GM23248 (cell line): ENCODE data around the gene NAALADL1.

Experiments
- EZH2 ChIP-seq: fragments of 200-600 bp; sonication (generic); IDR thresholded peaks from 2 replicates; pipeline ENCODE4 v1.6.1; 2018; ENCODE audit warnings: antibody characterized with exemption, mild to moderate bottlenecking; ENCODE audit not compliant: insufficient read depth, poor library complexity, severe bottlenecking
- EZH2phosphoT487 ChIP-seq: fragments of 200-600 bp; sonication (generic); IDR thresholded peaks from 2 replicates; pipeline ENCODE4 v1.6.1; 2018; ENCODE audit warnings: antibody characterized with exemption, moderate library complexity, mild to moderate bottlenecking, low read depth; ENCODE audit not compliant: insufficient read depth

DNA sequence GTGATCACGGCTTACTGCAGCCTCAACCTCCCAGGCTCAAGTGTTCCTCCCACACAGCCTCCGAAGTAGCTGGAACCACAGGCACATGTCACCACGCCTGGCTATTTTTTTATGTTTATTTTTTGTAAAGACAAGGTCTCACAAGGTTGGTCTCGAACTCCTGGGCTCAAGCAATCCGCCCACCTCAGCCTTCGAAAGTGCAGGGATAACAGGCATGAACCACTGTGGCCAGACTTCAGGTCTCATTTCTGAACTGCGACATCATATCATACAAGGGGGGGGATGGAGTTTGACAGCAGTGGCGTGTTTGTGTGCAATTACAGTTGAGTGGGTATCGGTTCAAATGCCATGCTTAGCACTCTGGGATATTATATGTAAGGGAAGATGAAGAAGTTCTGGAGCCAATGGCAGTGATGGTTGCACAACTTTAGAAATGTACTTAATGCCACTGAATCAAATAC is 6.9 kb downstream of the NAALADL1 start:
- no peak for TF ChIP-seq EZH2
- no peak for TF ChIP-seq EZH2phosphoT487
